IMR-90 (cell line): ENCODE data around the gene RAB11B.

ENCODE experiments used
- MXI1 ChIP-seq: IDR thresholded peaks from 2 replicates; pipeline ENCODE4 v1.6.1; 2012; ENCODE audit warnings: low read depth, mild to moderate bottlenecking, low read length, moderate library complexity, borderline replicate concordance
- POLR2A ChIP-seq: IDR thresholded peaks from 2 replicates; pipeline ENCODE4 v1.6.1; 2012; ENCODE audit warnings: mild to moderate bottlenecking, low read depth, low read length
- RCOR1 ChIP-seq: IDR thresholded peaks from 2 replicates; pipeline ENCODE4 v1.6.1; 2012; ENCODE audit warnings: mild to moderate bottlenecking, low read length, improper control_type of control experiment; ENCODE audit not compliant: insufficient replicate concordance
- TF ChIP-seq, protein P1 (sequence below): conservative IDR thresholded peaks from 2 replicates; pipeline ENCODE4 v1.5.1; 2012; ENCODE audit warnings: mild to moderate bottlenecking, low read depth, low read length, improper control_type of control experiment
- TF ChIP-seq, protein P2 (sequence below): fragments of 150-350 bp; IDR thresholded peaks from 2 replicates; pipeline ENCODE4 v1.6.1; 2017; ENCODE audit warnings: mild to moderate bottlenecking, antibody characterized with exemption, low read length, low read depth
- TF ChIP-seq, protein P3 (sequence below): fragments of 150-350 bp; IDR thresholded peaks from 2 replicates; pipeline ENCODE4 v1.6.1; 2016; ENCODE audit warnings: low read depth, mild to moderate bottlenecking, low read length, moderate library complexity, borderline replicate concordance

DNA sequence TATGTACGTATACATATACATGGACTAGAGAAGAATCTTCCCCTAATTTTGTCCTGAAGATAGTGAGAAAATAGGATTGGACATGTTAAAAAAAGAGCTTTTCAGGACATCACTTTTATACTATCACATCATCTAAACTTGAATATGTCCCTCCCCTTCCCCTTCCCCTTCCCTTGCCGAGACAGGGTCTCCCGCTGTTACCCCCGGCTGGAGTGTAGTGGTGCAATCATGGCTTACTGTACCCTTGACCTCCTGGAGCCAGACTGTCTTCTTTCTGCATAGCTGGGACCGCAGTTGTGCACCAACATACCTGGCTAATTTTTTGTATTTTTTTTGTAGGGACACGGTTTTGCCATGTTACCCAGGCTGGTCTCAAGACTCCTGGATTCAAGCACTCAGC, 61.2 kb downstream of the RAB11B start:
- TF ChIP-seq, protein P1, sequence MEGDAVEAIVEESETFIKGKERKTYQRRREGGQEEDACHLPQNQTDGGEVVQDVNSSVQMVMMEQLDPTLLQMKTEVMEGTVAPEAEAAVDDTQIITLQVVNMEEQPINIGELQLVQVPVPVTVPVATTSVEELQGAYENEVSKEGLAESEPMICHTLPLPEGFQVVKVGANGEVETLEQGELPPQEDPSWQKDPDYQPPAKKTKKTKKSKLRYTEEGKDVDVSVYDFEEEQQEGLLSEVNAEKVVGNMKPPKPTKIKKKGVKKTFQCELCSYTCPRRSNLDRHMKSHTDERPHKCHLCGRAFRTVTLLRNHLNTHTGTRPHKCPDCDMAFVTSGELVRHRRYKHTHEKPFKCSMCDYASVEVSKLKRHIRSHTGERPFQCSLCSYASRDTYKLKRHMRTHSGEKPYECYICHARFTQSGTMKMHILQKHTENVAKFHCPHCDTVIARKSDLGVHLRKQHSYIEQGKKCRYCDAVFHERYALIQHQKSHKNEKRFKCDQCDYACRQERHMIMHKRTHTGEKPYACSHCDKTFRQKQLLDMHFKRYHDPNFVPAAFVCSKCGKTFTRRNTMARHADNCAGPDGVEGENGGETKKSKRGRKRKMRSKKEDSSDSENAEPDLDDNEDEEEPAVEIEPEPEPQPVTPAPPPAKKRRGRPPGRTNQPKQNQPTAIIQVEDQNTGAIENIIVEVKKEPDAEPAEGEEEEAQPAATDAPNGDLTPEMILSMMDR: no peak
- TF ChIP-seq POLR2A: no peak
- TF ChIP-seq RCOR1: no peak
- TF ChIP-seq MXI1: no peak
- TF ChIP-seq, protein P2, sequence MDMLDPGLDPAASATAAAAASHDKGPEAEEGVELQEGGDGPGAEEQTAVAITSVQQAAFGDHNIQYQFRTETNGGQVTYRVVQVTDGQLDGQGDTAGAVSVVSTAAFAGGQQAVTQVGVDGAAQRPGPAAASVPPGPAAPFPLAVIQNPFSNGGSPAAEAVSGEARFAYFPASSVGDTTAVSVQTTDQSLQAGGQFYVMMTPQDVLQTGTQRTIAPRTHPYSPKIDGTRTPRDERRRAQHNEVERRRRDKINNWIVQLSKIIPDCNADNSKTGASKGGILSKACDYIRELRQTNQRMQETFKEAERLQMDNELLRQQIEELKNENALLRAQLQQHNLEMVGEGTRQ: no peak
- TF ChIP-seq, protein P3, sequence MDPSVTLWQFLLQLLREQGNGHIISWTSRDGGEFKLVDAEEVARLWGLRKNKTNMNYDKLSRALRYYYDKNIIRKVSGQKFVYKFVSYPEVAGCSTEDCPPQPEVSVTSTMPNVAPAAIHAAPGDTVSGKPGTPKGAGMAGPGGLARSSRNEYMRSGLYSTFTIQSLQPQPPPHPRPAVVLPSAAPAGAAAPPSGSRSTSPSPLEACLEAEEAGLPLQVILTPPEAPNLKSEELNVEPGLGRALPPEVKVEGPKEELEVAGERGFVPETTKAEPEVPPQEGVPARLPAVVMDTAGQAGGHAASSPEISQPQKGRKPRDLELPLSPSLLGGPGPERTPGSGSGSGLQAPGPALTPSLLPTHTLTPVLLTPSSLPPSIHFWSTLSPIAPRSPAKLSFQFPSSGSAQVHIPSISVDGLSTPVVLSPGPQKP: no peak
